K562 (cell line): ENCODE data around the gene CMIP. TPM values are rescaled to one million over a fixed set of nuclear protein-coding genes. Genes with fewer than 3 reads are reported as not detected.
A peak's percentile ranks its signal among the peaks of the same experiment; 100 is the strongest.

Experiments used
- KLF13 ChIP-seq: fragments of 450-650 bp; IDR thresholded peaks from 2 replicates; pipeline ENCODE4 v1.6.1; 2016; ENCODE audit warnings: missing genetic modification characterization, low read depth, mild to moderate bottlenecking, missing compliant biosample characterization, moderate library complexity, borderline replicate concordance
- L3MBTL2 ChIP-seq: fragments of 450-650 bp; IDR thresholded peaks from 2 replicates; pipeline ENCODE4 v1.6.1; 2016; ENCODE audit warnings: mild to moderate bottlenecking, moderate library complexity
- MTF1 ChIP-seq: fragments of 250-450 bp; sonication (Bioruptor Pico); IDR thresholded peaks from 2 replicates; pipeline ENCODE4 v1.9.0; 2021; ENCODE audit warnings: moderate library complexity, mild to moderate bottlenecking, inconsistent platforms, borderline replicate concordance
- NR3C1 ChIP-seq: sonication (generic); formaldehyde crosslinking; IDR thresholded peaks from 2 replicates; pipeline ENCODE4 v1.8.1; 2022; ENCODE audit warnings: missing genetic modification reagents
- REST ChIP-seq, 2 experiments: fragments of 450-650 bp; formaldehyde crosslinking in 1 of 2; IDR thresholded peaks; 2 replicates each; pipeline versions ENCODE4 v1.4.0 to v1.6.1; 2014 to 2020; ENCODE audit warnings: mild to moderate bottlenecking in 2 of 2, borderline replicate concordance in 1 of 2, low read depth in 1 of 2
- U2AF2 ChIP-seq: fragments of 200-400 bp; formaldehyde crosslinking; optimal IDR thresholded peaks from 2 replicates; pipeline ENCODE3; 2017; ENCODE audit warnings: low read depth, mild to moderate bottlenecking, low read length
- ZKSCAN8 ChIP-seq: fragments of 200-800 bp; sonication (Bioruptor generic); IDR thresholded peaks from 2 replicates; pipeline ENCODE4 v1.6.1; 2016; ENCODE audit warnings: missing genetic modification characterization, missing compliant biosample characterization
- polyA plus RNA-seq, 8 experiments: library from polyadenylated mRNA; depleted of rRNA in 4 of 8; stranded (reverse) in 5 of 8; unstranded in 3 of 8; fragments of >200 nt; fragmentation: Nextera tagmentation in 2 of 8; fragmentation: Illumina TruSeq in 1 of 8; extraction: Ambion mirVana in 2 of 8; extraction: Trizol in 1 of 8; gene quantifications; 2 replicates each; pipeline versions ENCODE4 v1.2.1 to v1.2.3, GENCODE V29; 2011 to 2014; ENCODE audit warnings: inconsistent platforms in 1 of 8, missing spikeins in 1 of 8
- total RNA-seq, 7 experiments: library from RNA; depleted of rRNA in 6 of 7; stranded (reverse); fragments of >200 nt in 6 of 7; fragmentation: Illumina TruSeq in 2 of 7; extraction: Trizol in 2 of 7; gene quantifications; 2 replicates each; pipeline versions ENCODE4 v1.2.1 to v1.2.3, GENCODE V29; 2011 to 2021; ENCODE audit warnings: low replicate concordance in 1 of 7

The CMIP gene
- total and polyA plus RNA-seq, 9 of the 15 experiments (the other 6 are each of a cell fraction or from before 2014, with no cell fraction given), result 0.94 to 82.5 (median 10.3) TPM

GRCh38 chr16:81752876-81753227, 308.2 kb downstream of the CMIP start (continued):
- TF ChIP-seq U2AF2 (no peak), KLF13 (tag) (no peak), ZKSCAN8 (CRISPR knock-in tag) (peak; percentile 91), REST (IDR thresholded peaks at IDR 0.05; ENCODE audit: borderline replicate concordance) (peak; percentile 35; the same call in 1 of the 2 replicates), REST (CRISPR knock-in tag; IDR thresholded peaks at IDR 0.05; ENCODE audit: low read depth) (no peak), L3MBTL2 (no peak), NR3C1 (CRISPR knock-in tag) (no peak), MTF1 (CRISPR knock-in tag) (no peak)
